ENCODE data around the gene MRPS35.
A peak's percentile ranks its signal among the peaks of the same experiment; 100 is the strongest.
"Not testable (repeated sequence)": the region's sequence is repeated elsewhere in the genome, so short reads cannot be mapped to it uniquely, and the experiment has no call there.

Gene MRPS35

DNA sequence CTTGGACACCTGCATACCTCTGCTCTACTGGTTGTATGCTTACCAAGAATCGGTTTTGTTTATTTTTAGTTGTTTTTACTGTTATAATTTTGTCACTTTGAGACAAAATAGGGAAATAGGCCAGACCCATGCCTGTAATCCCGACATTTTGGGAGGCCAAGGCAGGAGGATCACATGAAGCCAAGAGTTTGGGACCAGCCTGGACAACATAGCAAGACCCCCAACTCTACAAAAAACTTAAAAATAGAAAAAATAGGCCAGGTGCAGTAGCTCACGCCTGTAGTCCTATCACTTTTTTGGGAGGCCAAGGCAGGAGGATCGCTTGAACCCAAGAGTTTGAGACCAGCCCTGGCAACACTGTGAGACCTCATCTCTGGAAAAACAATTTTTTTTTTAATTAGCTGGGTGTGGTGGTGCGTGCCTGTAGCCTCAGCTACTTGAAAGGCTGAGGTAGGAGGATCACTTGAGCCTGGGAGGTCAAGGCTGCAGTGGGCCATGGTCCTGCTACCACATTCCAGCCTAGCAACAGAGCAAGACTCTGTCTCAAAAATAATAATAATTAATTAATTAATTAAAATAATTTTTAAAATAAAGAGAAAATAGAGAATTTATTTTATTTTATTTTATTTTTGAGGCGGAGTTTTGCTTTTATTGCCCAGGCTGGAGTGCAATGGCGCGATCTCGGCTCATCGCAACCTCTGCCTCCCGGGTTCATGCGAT is 1.3 kb upstream of the MRPS35 start:
- no peak for DNase-seq

DNA sequence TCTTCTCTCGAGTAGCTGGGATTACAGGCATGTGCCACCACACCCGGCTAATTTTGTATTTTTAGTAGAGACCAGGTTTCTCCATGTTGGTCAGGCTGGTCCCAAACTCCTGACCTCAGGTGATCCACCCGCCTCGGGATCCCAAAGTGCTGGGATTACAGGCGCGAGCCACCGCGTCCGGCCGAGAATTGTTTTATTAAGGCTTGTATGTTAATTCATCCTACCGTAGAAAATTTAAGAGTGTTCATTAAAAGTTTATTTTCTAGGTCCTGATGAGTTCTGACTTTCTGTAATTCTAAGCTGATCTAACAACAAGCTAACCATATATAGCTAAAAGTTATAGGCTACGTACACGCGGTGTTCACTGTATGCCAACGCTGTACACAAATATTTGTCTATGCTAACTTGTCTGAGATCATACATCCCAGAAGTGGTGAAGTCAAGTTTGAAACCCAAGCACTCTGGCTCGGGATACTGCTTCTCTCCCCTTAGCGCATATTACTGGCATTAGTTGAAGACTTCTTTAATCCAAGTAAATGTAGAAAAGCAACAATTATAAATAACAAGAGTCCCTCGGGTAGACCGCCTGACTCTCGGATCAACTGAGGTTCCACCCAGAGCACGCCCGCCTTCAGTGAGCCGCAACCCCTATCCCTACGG is 570 bp upstream of the MRPS35 start:
- DNase-seq, result no peak

DNA sequence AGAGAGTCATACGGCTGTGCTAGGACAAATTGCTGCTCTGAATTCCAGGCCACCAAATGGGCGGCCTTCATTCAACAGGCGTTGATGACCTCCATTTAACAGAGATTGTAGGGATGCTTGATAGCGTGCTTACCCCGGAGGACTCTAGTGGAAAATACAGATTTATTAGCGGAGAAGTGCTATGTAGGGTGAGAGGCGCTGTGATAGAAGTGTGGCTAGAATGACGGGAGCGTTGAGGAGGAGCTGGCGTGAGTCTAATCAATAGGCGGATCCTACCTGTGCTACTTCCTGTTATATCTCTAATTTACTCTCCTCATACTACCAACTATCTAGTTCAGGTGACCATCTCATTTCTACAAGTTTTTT is 668 bp downstream of the MRPS35 start:
- DNase-seq, result no peak

DNA sequence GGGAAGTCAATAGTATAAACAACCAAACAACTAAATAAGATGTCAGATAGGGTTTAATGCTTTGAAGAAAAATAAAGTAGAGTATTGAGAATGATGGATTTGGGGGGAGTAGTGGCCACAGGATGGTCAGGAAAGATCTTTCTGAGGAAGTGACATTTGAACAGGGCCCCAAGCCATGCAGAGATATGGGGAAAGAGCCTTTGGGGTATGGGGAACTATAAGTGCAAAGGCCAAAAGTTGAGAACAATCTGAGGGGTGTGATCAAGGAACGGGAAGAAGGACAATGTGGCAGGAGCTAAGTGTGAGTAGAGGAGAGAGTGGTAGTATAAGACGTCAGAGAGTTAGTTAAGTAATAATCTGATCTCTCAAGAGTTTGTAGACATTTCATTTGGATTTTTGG is 1.3 kb downstream of the MRPS35 start:
- DNase-seq, result no peak

DNA sequence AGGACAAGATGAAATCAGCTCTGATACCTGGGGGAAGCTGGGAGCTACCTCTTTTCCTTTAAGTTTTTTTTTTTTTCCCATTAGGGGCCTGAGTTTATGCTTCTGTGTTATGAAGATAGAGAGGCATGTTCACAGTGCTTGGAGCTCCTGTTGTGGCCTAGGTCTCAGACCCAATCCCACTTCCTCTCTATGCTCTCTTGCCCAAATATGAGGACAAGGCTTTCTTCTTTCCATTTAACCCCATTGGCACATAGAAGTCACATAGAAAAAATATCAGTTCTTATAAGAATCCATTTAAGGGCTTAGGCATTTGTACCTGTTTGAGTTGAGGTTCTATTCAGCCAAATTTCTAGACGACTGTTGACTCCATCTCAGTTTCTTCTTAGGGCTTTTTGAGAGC is 12.6 kb downstream of the MRPS35 start:
- DNase-seq, result no peak

DNA sequence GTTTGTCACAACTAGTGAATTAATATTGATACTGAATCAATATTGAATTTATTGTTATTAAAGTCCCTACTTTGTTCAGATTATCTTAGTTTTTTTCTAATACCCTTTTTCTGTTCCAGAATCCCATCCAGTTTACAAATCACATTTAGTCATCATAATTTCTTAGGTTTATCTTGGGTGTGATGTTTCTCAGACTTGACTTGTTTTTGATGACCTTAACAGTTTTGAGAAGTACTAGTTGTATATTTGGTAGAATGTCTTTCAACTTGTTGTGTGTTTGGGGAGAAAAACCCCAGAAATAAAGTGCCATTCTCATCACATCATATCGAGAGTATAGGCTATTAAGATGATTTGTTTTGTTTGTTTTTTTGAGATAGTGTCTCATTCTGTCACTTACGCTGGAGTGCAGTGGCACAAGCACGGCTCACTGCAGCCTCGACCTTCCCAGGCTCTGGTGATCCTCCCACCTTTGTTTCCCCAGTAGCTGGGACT is 19.5 kb downstream of the MRPS35 start:
- DNase-seq, result no peak

DNA sequence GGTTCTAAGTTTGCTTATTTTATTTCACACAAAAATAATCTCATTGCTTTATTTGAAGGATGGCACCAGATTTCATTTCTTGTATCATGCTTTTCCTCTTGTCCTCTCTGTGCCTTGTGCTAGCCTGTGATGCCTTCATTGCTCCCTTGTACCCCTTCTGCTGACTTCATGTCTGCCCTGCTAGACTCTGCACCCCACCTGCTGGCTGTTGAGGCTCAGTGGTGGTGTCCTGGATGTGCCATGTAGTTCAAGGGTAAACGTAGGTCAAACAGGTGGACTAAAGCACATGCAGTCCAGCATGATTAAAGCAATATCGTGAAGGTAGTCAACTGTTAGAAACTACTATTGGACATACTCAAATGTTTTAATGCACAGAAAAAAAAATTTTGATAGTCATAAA is 21.6 kb downstream of the MRPS35 start:
- no peak for DNase-seq

DNA sequence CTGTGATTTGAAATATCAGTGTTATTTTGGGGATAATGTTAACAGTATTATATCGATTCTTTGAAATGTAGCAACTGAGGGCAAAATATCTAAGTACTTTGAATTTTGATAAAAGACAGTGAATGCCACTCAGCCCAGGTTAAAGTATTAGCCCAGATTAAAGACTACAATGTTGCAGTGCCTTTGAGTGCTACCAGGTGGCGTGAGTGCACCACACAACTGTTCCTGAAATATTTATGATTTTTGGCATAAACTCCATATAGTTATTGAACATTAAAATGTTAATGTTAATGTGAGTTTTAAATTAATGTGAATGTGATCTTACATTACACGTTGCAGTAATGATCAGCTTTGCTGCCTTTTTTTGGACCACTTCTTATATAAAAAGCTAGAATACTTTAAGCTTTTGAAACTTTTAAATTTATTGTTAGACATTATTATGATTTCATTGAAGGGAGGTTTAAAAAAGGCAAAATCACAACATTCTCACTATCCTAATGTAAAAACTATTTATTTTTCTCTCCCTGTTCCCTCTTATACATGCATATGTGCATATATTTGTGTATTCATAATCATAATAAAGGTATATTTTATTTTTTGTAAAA is 22.5 kb downstream of the MRPS35 start:
- peak; percentile 37 for DNase-seq

DNA sequence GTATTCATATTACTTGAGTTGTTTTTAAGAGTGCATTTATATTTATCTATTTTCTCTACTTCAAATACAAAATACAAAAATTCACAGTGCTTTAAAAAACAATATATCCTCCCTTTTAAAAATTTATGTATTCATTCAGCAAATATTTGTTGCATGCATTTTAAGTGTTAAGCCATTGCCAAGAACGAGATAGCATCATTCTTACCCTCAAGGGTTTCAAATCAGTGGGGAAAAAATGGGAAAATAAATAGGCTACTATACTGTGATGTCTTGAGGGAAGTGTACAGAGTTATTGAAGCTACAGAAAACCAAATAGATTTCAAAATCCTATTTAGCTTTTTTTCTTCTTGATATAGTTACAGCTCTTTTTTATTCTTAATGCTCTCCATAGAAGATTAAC is 23.2 kb downstream of the MRPS35 start:
- no peak for DNase-seq

DNA sequence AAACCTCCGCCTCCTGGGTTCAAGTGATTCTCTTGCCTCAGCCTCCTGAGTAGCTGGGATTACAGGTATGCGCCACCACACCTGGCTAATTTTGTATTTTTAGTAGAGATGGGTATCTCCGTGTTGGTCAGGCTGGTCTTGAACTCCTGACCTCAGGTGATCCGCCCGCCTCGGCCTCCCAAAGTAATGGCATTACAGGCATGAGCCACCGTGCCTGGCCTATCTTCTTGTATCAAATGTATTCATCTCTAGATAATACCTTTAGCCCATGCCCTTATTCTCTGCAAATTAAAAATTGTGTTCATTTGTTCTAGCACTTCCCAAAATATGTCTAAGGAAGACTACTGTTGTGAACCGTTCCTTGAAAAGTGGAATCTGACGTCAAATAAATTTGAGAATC is 23.7 kb downstream of the MRPS35 start:
- DNase-seq, result not testable (repeated sequence)

DNA sequence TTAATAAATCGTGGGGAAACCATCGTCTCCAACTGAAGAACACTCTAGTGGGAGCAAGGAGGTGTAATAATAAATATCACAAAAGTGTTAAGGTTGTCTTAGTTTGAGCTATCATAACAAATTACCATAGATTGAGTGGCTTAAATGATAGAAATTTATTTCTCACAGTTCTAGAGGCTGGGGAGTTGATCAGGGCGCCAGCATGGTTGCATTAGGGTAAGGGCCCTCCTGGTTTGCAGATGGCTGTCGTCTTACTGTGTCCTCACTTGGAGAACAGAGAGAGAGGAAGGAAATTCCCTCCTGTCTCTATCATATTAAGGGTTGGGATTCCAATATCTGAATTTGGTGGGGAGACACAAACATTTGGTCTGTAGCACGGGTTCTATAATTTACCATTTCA is 33.0 kb downstream of the MRPS35 start:
- DNase-seq, result no peak

DNA sequence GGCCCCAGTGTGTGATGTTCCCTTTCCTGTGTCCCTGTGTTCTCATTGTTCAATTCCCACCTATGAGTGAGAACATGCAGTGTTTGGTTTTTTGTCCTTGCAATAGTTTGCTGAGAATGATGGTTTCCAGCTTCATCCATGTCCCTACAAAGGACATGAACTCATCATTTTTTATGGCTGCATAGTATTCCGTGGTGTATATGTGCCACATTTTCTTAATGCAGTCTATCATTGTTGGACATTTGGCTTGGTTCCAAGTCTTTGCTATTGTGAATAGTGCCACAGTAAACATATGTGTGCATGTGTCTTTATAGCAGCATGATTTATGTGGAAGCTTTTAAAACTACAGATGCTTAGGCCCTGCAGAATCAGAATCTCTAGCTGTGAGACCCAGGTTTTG is 35.1 kb downstream of the MRPS35 start:
- DNase-seq, result not testable (repeated sequence)

DNA sequence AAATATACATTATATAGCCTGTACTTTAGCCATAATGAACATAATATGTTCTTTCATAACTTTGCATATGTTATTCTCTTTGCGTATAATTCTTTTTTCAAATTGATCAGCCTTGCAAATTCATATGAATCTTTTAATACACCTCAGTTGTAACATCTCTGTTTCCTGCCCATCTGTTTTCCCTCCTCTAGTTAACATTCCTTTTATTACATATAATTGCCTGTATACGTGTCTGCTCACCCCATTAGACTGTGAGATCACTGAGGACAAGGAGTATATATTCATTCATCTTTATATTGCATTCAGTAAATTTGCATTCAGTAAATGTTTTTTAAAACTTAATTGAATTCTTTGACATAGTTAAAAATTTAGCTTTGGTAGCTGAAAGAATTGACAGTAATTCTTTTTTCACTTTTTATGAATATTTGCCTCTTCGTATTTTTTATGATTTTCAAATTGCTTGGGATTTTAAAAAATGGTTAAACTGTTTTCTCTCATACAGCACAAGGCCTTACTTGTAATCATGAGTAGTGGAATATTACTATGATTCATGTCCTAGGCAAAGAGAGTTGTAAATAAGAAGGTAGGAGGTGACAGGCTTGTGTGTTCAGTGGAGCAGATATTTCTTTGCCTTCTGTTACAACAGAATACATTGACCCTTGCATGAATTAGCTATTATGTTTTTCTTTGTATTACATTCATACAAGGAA is 36.6 kb downstream of the MRPS35 start:
- DNase-seq, result no peak

DNA sequence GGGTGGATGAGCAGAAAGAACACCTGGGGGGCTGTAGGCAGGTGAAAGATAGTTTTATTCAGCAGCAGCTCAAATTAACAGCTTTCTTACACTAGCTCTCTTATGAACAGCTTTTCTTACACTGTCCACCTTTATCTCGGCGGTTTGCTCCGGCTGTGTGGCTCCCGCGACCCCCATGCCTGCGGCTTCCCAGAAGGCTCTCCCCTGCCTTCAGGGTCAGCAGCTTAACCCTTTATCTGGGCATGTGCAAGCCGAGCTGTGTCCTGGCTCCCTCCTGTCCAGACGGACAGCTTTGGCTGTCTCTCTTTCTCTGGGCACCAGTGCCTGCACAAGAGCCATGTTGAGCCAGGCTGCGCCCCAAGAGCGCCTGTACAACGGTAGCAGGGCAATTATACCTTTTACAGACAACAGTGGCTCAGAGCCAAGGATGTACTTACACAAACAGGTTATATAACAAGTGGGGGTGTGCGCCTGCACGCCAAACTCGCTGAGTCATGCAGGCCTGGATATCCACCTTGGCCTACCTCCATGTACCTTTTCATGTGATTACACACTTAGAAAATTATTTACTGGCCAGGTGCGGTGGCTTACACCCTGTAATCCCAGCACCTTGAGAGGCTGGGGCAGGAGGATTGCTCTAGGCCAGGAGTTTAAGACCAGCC is 40.9 kb downstream of the MRPS35 start:
- no peak for DNase-seq

DNA sequence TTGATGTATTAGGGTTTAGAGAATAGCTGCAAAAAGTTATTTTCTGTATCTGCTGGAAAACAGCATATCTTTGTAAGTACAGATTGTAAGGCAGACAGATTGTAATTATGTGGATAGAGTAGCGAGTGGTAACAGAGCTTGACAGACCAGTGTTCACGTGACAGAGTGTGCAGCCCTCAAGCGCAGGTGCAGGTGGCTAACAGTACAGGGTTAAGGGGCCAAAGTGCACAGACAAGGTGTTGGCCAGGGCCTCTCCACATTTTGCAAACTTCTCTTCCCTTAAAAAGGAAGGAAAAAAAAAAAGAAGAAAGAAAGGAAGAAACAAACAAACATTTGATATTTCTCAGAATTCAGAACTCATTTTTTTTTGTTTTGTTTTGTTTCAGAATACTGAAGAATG is 44.2 kb downstream of the MRPS35 start:
- DNase-seq, result no peak

DNA sequence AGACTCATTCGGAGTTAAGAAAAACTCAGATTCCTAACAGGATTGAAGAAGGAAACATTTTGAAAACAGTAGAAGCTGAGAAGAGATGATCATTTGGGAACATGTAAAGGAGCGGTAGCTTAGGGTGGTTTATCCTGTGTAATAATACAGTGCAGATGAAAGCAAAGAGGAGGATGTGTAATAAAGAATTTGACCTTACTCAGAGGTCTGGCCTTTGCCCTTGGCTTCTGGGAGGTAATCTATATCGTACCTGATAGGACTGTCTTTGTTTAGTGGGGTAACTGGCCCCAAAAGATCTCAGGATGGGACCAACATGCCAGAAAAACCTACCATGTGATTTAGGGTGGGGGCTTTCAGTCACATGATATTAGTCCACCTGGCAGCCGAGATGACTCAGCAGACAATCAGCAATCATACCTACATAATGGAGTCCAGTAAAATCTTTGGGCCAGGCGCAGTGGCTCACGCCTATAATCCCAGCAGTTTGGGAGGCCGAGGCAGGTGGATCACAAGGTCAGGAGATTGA is 46.1 kb downstream of the MRPS35 start:
- DNase-seq, result no peak

DNA sequence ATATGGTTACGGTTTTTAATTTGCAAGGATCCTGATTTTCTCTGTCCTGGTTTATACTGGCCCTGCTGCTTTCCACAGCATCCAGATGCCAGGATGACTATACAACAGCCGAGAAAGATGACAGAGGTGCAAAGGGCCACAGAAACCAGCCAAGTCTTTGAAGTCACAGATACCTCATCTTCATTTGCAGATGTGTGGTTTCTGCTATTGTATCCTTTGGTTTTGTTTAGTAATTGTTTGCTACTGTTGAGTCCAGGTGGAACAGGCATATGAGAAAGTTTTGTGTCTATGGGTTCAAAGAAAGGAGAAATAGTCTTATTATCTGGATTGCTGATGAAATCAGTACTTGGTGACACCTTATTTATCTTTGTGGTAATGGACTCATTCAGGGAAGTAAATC is 52.1 kb downstream of the MRPS35 start:
- DNase-seq, result no peak

DNA sequence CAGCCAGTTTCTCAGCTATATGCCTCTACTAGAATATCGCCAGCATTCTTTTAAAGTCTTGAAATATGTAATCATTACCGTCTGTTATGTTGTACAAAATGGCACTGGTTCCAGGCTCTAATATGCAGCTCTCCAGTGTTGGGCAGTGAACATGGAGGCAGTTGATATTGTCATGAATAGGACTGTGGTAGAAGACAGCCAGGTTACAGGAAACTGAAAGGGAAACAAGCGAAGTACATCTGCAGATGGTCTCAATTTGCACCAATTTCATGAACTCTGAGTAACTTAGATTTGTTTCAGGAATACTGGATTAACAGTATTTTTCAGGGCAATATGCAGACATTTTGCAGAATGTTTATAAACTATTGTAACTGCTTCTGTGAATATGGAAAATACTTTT is 56.0 kb downstream of the MRPS35 start:
- no peak for DNase-seq

DNA sequence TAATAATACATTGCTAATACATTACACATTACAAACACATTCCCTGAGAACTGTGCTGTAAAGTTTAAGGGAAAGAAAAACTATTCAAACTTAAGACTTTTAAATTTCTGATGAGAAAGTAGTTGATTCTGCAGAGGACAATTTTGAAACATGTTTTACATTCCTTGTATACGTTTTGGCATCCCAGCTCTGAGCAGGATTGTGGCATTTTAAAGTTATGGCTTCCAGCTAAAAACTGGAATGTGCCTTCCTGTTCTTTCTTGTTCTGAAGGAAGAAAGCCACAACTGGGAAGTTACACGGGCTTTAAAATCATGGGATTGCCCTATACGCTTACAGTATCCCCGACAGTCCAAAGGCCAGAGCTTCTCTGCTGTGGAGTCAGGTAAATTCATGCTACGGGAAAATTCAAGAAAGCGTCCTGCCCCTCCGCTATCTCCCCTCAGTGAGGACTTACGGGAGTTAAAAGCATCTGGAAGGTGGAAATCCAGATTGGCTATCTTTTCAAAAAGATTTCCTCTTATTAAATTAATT is 58.6 kb downstream of the MRPS35 start:
- DNase-seq, result no peak

DNA sequence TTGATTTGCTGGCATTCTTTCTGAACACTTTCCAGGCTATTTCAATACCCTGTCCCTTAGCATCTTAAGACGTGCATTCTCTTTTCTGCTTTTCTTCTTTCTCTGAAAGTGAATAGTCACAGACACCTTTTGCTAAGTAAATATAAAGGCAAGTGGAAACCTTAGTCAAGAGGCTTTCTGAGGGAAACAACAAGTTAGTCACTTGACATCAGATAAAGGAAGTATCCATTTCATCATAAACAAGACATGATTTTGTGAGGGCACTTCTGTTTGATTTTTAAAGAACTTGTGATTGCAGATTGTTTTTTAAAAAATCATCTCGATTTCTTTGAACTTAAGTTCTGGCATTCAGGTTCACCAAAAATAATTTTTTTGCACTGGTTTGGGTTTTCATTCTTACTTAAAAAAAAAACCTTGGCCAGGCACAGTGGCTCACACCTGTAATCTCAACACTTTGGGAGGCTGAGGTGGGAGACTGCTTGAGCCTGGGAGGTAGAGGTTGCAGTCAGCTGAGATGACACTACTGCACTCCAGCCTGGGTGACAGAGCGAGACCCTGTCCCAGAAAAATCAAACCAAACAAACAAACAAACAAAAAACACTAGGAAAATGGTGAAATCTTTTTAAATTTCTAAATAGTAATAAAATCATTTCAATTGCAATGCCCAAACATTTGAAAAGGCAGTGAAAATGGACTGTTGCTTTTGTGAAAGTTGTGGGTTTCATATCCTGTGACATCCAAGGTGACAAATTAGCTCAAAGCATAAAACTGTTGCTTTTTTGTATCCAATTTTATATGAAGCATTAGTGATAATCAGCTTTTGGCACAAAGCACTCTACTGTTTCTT is 61.1 kb downstream of the MRPS35 start:
- DNase-seq, result no peak

DNA sequence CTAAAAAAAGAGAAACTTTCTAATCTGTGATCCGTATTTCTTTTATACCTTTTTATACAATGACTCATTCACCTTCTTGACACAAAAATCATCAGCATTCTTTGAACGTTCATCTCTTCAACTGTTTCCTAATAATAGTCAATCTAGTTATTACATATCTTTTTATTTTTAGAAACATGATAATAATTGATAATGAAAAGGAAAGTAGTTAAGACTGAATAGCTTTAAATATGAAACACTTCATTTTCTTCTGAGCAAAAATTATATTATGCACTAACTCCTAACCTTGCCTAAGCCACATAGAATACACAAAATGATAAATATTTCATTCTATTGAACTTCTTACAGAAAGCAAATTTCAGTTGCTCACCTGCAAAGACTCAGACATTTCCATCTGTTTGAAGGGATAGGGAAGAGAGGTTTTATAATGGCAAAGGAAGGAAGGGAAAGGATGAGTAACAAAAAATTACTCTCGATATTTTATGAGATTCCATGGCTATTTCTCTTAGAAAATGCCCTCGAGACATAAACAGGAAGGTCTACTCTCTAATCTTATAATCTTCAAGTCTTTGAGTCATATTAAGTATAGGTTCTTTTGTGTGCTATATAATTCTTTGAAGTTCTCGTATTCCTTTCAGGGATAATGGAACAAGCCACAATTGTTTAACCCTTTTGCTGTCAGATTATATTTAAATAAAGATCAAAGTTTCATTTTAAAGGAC is 61.9 kb downstream of the MRPS35 start:
- no peak for DNase-seq
